ENCODE measurements around the gene PLSCR3. TPM values are rescaled to one million over a fixed set of nuclear protein-coding genes. Genes with fewer than 3 reads are reported as not detected.
A peak's percentile ranks its signal among the peaks of the same experiment; 100 is the strongest.

Gene PLSCR3
- total RNA-seq, 1 experiment from 2014 or later, result 42.7 TPM

GRCh38 chr17:7435676-7436555 is 41.6 kb upstream of the PLSCR3 start:
- Mint-ChIP-seq H3K36me3 (no peaks in the 10 kb centered on the region), H3K9me3 (no peaks in the 10 kb centered on the region), H3K27me3 (ENCODE audit: low read depth) (peaks cover 17% of the 10 kb centered on the region), H3K27ac (peak overlapping the region; percentile 98), H3K4me1 (peaks cover 17% of the 10 kb centered on the region), H3K4me3 (peak overlapping the region; percentile 90)
- ATAC-seq (peak; percentile 1), DNase-seq (ENCODE audit: low spot score) (peak; percentile 68)
- POLR2A ChIA-PET, result interaction anchor here (0.7 to 4.2 kb wide), 11 partner anchors 9 to 252 kb away, joined by 3 to 38 read pairs (median 4); partner anchors contain the start of genes CHRNB1, NEURL4, TMEM256 and TP53
- CTCF ChIA-PET, result interaction anchor here (0.8 to 4.7 kb wide), 32 partner anchors 9 to 268 kb away, joined by 3 to 69 read pairs (median 8); partner anchors contain the start of genes ACAP1, CHRNB1, KCTD11 and NEURL4
- TF ChIP-seq, protein P1, sequence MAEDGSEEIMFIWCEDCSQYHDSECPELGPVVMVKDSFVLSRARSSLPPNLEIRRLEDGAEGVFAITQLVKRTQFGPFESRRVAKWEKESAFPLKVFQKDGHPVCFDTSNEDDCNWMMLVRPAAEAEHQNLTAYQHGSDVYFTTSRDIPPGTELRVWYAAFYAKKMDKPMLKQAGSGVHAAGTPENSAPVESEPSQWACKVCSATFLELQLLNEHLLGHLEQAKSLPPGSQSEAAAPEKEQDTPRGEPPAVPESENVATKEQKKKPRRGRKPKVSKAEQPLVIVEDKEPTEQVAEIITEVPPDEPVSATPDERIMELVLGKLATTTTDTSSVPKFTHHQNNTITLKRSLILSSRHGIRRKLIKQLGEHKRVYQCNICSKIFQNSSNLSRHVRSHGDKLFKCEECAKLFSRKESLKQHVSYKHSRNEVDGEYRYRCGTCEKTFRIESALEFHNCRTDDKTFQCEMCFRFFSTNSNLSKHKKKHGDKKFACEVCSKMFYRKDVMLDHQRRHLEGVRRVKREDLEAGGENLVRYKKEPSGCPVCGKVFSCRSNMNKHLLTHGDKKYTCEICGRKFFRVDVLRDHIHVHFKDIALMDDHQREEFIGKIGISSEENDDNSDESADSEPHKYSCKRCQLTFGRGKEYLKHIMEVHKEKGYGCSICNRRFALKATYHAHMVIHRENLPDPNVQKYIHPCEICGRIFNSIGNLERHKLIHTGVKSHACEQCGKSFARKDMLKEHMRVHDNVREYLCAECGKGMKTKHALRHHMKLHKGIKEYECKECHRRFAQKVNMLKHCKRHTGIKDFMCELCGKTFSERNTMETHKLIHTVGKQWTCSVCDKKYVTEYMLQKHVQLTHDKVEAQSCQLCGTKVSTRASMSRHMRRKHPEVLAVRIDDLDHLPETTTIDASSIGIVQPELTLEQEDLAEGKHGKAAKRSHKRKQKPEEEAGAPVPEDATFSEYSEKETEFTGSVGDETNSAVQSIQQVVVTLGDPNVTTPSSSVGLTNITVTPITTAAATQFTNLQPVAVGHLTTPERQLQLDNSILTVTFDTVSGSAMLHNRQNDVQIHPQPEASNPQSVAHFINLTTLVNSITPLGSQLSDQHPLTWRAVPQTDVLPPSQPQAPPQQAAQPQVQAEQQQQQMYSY (CRISPR knock-in tag; IDR thresholded peaks at IDR 0.05), result peak; percentile 37; the same call in 1 of the 2 replicates
- TF ChIP-seq, protein P2, sequence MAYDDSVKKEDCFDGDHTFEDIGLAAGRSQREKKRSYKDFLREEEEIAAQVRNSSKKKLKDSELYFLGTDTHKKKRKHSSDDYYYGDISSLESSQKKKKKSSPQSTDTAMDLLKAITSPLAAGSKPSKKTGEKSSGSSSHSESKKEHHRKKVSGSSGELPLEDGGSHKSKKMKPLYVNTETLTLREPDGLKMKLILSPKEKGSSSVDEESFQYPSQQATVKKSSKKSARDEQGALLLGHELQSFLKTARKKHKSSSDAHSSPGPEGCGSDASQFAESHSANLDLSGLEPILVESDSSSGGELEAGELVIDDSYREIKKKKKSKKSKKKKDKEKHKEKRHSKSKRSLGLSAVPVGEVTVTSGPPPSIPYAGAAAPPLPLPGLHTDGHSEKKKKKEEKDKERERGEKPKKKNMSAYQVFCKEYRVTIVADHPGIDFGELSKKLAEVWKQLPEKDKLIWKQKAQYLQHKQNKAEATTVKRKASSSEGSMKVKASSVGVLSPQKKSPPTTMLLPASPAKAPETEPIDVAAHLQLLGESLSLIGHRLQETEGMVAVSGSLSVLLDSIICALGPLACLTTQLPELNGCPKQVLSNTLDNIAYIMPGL (CRISPR knock-in tag; IDR thresholded peaks at IDR 0.05), result peak; percentile 33; the same call in 1 of the 2 replicates
- TF ChIP-seq, protein P3, sequence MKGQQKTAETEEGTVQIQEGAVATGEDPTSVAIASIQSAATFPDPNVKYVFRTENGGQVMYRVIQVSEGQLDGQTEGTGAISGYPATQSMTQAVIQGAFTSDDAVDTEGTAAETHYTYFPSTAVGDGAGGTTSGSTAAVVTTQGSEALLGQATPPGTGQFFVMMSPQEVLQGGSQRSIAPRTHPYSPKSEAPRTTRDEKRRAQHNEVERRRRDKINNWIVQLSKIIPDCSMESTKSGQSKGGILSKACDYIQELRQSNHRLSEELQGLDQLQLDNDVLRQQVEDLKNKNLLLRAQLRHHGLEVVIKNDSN (CRISPR knock-in tag; IDR thresholded peaks at IDR 0.05), result peak; percentile 67
- TF ChIP-seq, protein P4, sequence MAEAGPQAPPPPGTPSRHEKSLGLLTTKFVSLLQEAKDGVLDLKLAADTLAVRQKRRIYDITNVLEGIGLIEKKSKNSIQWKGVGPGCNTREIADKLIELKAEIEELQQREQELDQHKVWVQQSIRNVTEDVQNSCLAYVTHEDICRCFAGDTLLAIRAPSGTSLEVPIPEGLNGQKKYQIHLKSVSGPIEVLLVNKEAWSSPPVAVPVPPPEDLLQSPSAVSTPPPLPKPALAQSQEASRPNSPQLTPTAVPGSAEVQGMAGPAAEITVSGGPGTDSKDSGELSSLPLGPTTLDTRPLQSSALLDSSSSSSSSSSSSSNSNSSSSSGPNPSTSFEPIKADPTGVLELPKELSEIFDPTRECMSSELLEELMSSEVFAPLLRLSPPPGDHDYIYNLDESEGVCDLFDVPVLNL (CRISPR knock-in tag; IDR thresholded peaks at IDR 0.05; ENCODE audit: borderline replicate concordance, low read depth), result no peak
- 0 out of 2 replicates have a peak, but pooled peaks have one; percentile 54 for TF ChIP-seq MYBL2 (CRISPR knock-in tag; IDR thresholded peaks at IDR 0.05)
- TF ChIP-seq ZNF423 (CRISPR knock-in tag; IDR thresholded peaks at IDR 0.05), result no peak
- TF ChIP-seq JUN (CRISPR knock-in tag; IDR thresholded peaks at IDR 0.05), result 0 out of 2 replicates have a peak, but pooled peaks have one; percentile 7
- TF ChIP-seq ZNF281 (CRISPR knock-in tag; IDR thresholded peaks at IDR 0.05), result no peak
- TF ChIP-seq MAX (CRISPR knock-in tag; IDR thresholded peaks at IDR 0.05), result peak; percentile 38; the same call in 1 of the 2 replicates
- TF ChIP-seq ZNF416 (CRISPR knock-in tag; IDR thresholded peaks at IDR 0.05), result no peak
- TF ChIP-seq, protein P5, sequence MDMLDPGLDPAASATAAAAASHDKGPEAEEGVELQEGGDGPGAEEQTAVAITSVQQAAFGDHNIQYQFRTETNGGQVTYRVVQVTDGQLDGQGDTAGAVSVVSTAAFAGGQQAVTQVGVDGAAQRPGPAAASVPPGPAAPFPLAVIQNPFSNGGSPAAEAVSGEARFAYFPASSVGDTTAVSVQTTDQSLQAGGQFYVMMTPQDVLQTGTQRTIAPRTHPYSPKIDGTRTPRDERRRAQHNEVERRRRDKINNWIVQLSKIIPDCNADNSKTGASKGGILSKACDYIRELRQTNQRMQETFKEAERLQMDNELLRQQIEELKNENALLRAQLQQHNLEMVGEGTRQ (CRISPR knock-in tag; IDR thresholded peaks at IDR 0.05), result peak; percentile 78
- TF ChIP-seq ZBTB43 (CRISPR knock-in tag; IDR thresholded peaks at IDR 0.05), result 0 out of 2 replicates have a peak, but pooled peaks have one; percentile 48
- TF ChIP-seq, protein P6, sequence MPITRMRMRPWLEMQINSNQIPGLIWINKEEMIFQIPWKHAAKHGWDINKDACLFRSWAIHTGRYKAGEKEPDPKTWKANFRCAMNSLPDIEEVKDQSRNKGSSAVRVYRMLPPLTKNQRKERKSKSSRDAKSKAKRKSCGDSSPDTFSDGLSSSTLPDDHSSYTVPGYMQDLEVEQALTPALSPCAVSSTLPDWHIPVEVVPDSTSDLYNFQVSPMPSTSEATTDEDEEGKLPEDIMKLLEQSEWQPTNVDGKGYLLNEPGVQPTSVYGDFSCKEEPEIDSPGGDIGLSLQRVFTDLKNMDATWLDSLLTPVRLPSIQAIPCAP (CRISPR knock-in tag; IDR thresholded peaks at IDR 0.05), result no peak
- no peak for TF ChIP-seq ZNF121 (CRISPR knock-in tag; IDR thresholded peaks at IDR 0.05)
- TF ChIP-seq ARID4B (CRISPR knock-in tag; IDR thresholded peaks at IDR 0.05; ENCODE audit: borderline replicate concordance), result peak; percentile 70; the same call in 1 of the 2 replicates
- TF ChIP-seq EMX1 (CRISPR knock-in tag; IDR thresholded peaks at IDR 0.05), result no peak

All from WTC11 (cell line).